GM12874 (cell line): ENCODE results near the gene FADS2.

Source experiments
- TF ChIP-seq, protein P1 (sequence below): IDR thresholded peaks from 2 replicates; pipeline ENCODE4 v1.5.1; 2011; ENCODE audit warnings: low read depth, mild to moderate bottlenecking, control low read depth, low read length, moderate library complexity; ENCODE audit not compliant: insufficient read depth

FADS2 gene

DNA sequence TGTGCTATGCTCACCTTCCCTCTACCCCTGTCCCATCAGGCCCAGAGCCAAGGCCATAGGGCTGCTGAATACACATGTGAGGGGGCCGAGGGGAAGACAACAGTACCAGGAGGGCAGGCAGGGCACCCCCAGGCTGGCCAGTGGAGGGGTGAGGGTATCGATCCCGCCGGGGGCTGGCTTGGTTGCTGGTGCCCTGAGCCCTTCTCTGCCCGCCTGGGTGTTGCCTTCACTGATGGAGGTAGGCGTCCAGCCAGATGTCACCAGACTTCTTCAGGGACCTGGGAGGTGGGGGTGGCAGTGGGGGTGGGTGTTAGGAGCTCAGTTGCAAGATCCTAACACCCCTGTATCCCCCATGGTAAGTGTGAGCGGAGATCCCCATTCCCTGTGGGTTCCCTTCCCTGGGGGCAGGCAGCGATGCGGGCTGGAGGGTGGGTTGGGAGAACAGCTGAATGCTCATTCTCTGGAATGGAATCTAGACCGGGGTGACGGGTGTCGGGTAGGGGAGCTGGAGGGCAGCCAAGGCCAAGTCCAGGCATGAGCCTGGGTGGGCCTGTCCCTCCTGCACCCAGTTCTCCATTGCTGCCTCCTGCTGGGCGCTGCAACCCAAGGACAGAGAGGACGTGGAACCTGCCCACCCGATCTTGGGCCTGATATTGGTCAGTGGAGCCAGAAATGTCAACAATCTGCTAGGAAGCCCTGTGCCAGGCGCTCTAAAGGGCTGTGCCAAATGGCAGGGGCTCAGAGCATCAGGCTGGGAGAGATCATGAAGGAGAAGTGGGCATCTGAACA is 45.7 kb downstream of the FADS2 start:
- TF ChIP-seq, protein P1, sequence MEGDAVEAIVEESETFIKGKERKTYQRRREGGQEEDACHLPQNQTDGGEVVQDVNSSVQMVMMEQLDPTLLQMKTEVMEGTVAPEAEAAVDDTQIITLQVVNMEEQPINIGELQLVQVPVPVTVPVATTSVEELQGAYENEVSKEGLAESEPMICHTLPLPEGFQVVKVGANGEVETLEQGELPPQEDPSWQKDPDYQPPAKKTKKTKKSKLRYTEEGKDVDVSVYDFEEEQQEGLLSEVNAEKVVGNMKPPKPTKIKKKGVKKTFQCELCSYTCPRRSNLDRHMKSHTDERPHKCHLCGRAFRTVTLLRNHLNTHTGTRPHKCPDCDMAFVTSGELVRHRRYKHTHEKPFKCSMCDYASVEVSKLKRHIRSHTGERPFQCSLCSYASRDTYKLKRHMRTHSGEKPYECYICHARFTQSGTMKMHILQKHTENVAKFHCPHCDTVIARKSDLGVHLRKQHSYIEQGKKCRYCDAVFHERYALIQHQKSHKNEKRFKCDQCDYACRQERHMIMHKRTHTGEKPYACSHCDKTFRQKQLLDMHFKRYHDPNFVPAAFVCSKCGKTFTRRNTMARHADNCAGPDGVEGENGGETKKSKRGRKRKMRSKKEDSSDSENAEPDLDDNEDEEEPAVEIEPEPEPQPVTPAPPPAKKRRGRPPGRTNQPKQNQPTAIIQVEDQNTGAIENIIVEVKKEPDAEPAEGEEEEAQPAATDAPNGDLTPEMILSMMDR = no peak

- TF ChIP-seq, protein P1 = no peak
These were observed 46.3 kb downstream of the FADS2 start for GRCh38 chr11:61874377-61874809.

GRCh38 chr11:61874853-61875252 is 46.8 kb downstream of the FADS2 start:
- TF ChIP-seq, protein P1 = no peak

GRCh38 chr11:61875698-61876097 is 47.6 kb downstream of the FADS2 start:
- TF ChIP-seq, protein P1 = no peak

DNA sequence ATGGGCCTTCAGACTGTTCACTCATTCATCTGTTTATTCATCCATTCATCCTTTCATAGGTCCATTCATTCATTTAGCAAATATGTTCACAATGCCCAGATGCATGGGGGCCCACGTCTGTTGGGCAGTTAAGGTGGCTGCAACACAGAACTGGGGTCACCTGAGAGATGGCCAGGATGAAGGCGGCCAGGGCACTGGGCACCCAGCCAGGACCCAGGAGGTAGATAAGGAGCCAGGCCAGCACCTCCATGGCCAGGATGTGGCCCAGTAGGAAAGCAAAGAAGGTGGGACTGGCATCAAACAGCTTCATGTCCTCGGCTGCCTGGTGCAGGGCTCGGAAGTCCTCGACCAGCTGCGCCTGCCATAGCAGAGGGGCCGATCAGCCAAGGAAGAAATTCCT is 51.1 kb downstream of the FADS2 start:
- TF ChIP-seq, protein P1 = no peak

GRCh38 chr11:61880031-61880430 is 51.9 kb downstream of the FADS2 start:
- TF ChIP-seq, protein P1 = no peak

GRCh38 chr11:61880454-61880853 is 52.4 kb downstream of the FADS2 start:
- TF ChIP-seq, protein P1 = no peak
